ENCODE measurements around the gene NYAP1.
"Not testable (repeated sequence)": the region's sequence is repeated elsewhere in the genome, so short reads cannot be mapped to it uniquely, and the experiment has no call there.

Gene NYAP1

GRCh38 chr7:100538654-100539435, 55.1 kb downstream of the NYAP1 start, which contains the start of gene AGFG2:
AGFG2 (plus strand) TSS chr7:100539203; CDS start chr7:100539347, 144 bp downstream.
- peak within 1 kb of the TSS; percentile 91 for H3K27ac ChIP-seq
- TF ChIP-seq ZFX (IDR thresholded peaks at IDR 0.05; ENCODE audit: borderline replicate concordance) = no peak
- TF ChIP-seq, protein P1, sequence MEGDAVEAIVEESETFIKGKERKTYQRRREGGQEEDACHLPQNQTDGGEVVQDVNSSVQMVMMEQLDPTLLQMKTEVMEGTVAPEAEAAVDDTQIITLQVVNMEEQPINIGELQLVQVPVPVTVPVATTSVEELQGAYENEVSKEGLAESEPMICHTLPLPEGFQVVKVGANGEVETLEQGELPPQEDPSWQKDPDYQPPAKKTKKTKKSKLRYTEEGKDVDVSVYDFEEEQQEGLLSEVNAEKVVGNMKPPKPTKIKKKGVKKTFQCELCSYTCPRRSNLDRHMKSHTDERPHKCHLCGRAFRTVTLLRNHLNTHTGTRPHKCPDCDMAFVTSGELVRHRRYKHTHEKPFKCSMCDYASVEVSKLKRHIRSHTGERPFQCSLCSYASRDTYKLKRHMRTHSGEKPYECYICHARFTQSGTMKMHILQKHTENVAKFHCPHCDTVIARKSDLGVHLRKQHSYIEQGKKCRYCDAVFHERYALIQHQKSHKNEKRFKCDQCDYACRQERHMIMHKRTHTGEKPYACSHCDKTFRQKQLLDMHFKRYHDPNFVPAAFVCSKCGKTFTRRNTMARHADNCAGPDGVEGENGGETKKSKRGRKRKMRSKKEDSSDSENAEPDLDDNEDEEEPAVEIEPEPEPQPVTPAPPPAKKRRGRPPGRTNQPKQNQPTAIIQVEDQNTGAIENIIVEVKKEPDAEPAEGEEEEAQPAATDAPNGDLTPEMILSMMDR (IDR thresholded peaks at IDR 0.05) = no peak

GRCh38 chr7:100539436-100540006, 55.8 kb downstream of the NYAP1 start:
- TF ChIP-seq, protein P1 (IDR thresholded peaks at IDR 0.05) = no peak
- TF ChIP-seq ZFX (IDR thresholded peaks at IDR 0.05; ENCODE audit: borderline replicate concordance) = no peak
- peak overlapping the region; percentile 91 for H3K27ac ChIP-seq

- TF ChIP-seq, protein P1 (IDR thresholded peaks at IDR 0.05) = no peak
- no peak for TF ChIP-seq ZFX (IDR thresholded peaks at IDR 0.05; ENCODE audit: borderline replicate concordance)
- H3K27ac ChIP-seq = peak overlapping the region; percentile 91
Observed at GRCh38 chr7:100540073-100540723, 56.5 kb downstream of the NYAP1 start.

- H3K27ac ChIP-seq = not testable (repeated sequence)
Observed at GRCh38 chr7:100541309-100541708, 57.6 kb downstream of the NYAP1 start.

GRCh38 chr7:100543586-100543985, 59.9 kb downstream of the NYAP1 start:
- TF ChIP-seq ZFX (IDR thresholded peaks at IDR 0.05; ENCODE audit: borderline replicate concordance) = no peak
- TF ChIP-seq, protein P1 (IDR thresholded peaks at IDR 0.05) = no peak
- peak overlapping the region; percentile 77; the same call in 1 of the 2 replicates for H3K27ac ChIP-seq

DNA sequence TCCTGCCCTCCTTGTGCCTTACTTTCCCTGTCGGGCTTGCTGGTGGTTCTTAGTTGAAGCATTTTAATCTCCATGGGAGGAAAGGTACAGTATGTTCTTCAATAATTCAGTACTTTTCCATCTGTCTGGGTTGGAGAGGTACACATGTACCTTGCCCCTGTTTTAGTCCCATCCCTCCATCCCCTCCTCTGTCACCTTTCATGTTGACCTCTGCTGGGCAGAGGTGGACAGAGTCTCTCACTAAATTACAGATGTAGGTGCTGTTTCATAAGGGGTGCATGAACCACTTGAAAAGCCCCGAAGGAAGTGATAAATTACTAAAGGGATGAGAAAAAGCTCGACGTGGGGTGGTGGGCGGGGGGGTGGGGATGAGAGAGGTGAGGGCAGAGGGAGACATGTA, 60.7 kb downstream of the NYAP1 start:
- peak overlapping the region; percentile 77 for H3K27ac ChIP-seq
- TF ChIP-seq, protein P1 (IDR thresholded peaks at IDR 0.05) = no peak
- TF ChIP-seq ZFX (IDR thresholded peaks at IDR 0.05; ENCODE audit: borderline replicate concordance) = no peak

Data from 22Rv1 (cell line).